ENCODE results near the gene SFTPD. TPM values are rescaled to one million over a fixed set of nuclear protein-coding genes. Genes with fewer than 3 reads are reported as not detected.

The SFTPD gene
- total and polyA plus RNA-seq, 12 donors = 0.22 to 2.2 (median 0.79) TPM; not detected in 1

DNA sequence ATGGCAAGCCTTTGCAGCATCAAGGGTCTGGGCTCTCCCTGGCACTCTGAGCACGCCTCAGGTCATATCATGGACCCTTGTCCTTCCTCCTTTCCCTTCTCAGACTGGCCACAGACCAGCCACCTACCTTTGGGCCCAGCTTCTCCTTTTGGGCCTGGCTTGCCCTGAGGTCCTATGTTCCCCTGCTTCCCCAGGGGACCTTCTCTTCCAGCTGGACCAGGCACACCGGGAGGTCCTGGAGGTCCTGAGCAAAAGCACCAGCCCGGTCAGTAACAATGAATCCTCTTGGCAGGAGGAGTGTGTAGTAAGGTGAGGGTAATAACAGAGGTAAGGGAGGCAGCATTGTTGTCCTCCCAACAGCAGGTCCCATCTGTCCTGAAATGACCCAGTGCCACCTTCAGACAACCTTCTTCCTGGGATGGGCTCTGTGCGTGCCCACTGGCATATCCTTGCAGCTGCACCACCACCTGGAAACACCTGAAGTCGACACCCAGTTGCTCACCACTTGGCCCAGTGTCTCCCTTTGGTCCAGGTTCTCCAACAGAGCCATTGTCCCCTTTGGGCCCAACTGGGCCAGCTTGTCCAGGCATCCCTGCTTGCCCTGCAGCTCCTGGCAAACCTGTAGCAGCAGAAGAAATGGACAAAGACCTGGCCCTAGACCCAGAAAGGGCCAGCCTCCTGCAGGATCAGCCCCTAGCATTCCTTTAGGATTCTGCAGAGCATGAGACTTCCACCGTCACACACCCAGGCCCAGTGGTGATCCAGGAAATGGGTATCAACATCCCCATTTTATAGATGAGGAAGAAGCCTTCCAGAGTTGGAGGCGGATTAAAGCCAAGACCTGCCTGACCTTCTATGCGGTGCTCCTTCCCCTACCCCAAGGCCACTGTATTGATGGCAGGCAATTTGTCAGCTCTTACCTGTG is 6.4 kb downstream of the SFTPD start:
- no peak for DNase-seq
- peaks cover 0 to 4% (median 0%) of the 10 kb centered on the region in 7 donors for H3K27me3 ChIP-seq
- TF ChIP-seq, protein P1, sequence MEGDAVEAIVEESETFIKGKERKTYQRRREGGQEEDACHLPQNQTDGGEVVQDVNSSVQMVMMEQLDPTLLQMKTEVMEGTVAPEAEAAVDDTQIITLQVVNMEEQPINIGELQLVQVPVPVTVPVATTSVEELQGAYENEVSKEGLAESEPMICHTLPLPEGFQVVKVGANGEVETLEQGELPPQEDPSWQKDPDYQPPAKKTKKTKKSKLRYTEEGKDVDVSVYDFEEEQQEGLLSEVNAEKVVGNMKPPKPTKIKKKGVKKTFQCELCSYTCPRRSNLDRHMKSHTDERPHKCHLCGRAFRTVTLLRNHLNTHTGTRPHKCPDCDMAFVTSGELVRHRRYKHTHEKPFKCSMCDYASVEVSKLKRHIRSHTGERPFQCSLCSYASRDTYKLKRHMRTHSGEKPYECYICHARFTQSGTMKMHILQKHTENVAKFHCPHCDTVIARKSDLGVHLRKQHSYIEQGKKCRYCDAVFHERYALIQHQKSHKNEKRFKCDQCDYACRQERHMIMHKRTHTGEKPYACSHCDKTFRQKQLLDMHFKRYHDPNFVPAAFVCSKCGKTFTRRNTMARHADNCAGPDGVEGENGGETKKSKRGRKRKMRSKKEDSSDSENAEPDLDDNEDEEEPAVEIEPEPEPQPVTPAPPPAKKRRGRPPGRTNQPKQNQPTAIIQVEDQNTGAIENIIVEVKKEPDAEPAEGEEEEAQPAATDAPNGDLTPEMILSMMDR (IDR thresholded peaks at IDR 0.05) = no peak
- 92 to 95% methylated on average over 8 of the region's 8 CpGs for WGBS, 2 donors
- intact Hi-C loops (cut with DNase I) = no loop called here
- no peak overlapping the region for H3K27ac ChIP-seq
- H3K4me3 ChIP-seq = no peak overlapping the region
- no peak for ATAC-seq
- peaks cover 0 to 23% (median 0%) of the 10 kb centered on the region in 9 donors for H3K4me1 ChIP-seq
- peaks cover 0 to 10% (median 0%) of the 10 kb centered on the region in 9 donors for H3K36me3 ChIP-seq
- H3K9me3 ChIP-seq = no peaks in the 10 kb centered on the region

DNA sequence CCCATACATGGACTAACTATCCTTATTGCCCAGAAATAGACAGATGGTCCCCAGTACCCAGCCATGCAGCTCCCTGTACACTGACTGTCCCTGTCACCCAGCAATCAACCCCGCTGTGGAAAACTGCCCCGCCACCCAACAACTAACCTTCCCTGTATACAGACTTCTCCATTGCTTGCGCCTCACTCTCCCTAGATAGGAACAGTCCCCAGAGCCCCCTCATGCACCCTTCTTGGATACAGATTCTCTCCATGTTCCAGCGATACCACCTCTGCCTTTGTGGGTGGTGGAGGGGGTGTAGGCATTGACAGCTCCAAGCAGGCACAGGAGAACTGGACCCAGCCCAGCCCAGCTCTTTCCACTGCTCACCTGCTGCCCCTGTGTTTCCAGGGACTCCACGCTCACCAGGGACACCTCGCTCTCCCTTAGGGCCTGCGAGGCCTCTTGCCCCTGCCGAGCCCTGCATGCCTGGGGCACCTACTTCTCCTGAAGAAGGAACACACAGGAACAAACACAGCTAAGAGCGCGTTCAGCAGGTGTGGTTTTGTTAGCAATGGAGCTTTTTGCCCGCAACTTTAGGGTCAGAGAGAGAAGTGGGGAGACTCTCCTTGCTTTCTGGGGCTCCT is 7.2 kb downstream of the SFTPD start:
- Histone ChIP-seq H3K36me3 (peaks cover 0 to 12% (median 0%) of the 10 kb centered on the region in 9 donors), H3K27ac (no peak overlapping the region), H3K9me3 (no peaks in the 10 kb centered on the region), H3K4me3 (no peak overlapping the region), H3K27me3 (peaks cover 0 to 4% (median 0%) of the 10 kb centered on the region in 7 donors), H3K4me1 (peaks cover 0 to 29% (median 0%) of the 10 kb centered on the region in 9 donors)
- TF ChIP-seq, protein P1 (IDR thresholded peaks at IDR 0.05) = no peak
- intact Hi-C loops (cut with DNase I) = no loop called here
- WGBS, 2 donors = 96 to 98% methylated on average over 11 of the region's 11 CpGs
- no peak for DNase-seq
- no peak for ATAC-seq

- no peaks in the 10 kb centered on the region for H3K9me3 ChIP-seq
- TF ChIP-seq, protein P1 (IDR thresholded peaks at IDR 0.05) = no peak
- no peak overlapping the region for H3K4me3 ChIP-seq
- no peaks in the 10 kb centered on the region for H3K27me3 ChIP-seq
- no peak overlapping the region for H3K27ac ChIP-seq
- WGBS, 2 donors = 92 to 94% methylated on average over 4 of the region's 4 CpGs
- H3K36me3 ChIP-seq = peaks cover 0 to 15% (median 0%) of the 10 kb centered on the region in 9 donors
- ATAC-seq (no peak), DNase-seq (no peak)
- intact Hi-C loops (cut with DNase I) = no loop called here
- H3K4me1 ChIP-seq = peaks cover 0 to 31% (median 0%) of the 10 kb centered on the region in 9 donors
Observed at GRCh38 chr10:79941146-79941545, 7.8 kb downstream of the SFTPD start.

GRCh38 chr10:79940431-79940830 is 8.5 kb downstream of the SFTPD start:
- TF ChIP-seq, protein P1 (IDR thresholded peaks at IDR 0.05) = no peak
- no peak for DNase-seq
- H3K9me3 ChIP-seq = no peaks in the 10 kb centered on the region
- intact Hi-C loops (cut with DNase I) = no loop called here
- H3K36me3 ChIP-seq = peaks cover 0 to 15% (median 0%) of the 10 kb centered on the region in 9 donors
- no peak overlapping the region for H3K4me3 ChIP-seq
- H3K4me1 ChIP-seq = peaks cover 0 to 31% (median 0%) of the 10 kb centered on the region in 9 donors
- no peak overlapping the region for H3K27ac ChIP-seq
- no peak for ATAC-seq
- H3K27me3 ChIP-seq = no peaks in the 10 kb centered on the region
